Neural cell (in vitro differentiated cells): ENCODE measurements around the gene MACC1.

Source experiments
- EP300 ChIP-seq: fragments of 450-650 bp; conservative IDR thresholded peaks from 2 replicates; pipeline ENCODE4 v1.6.1; 2014; ENCODE audit warnings: antibody characterized with exemption, mild to moderate bottlenecking, moderate library complexity; ENCODE audit not compliant: poor library complexity, severe bottlenecking
- EZH2 ChIP-seq: fragments of 200-600, 300-800 bp; shearing (Covaris generic), sonication (generic); IDR thresholded peaks from 2 replicates; pipeline ENCODE4 v1.6.1; 2014; ENCODE audit warnings: antibody characterized with exemption, low read length, borderline replicate concordance, mild to moderate bottlenecking; ENCODE audit not compliant: insufficient read depth, poor library complexity, severe bottlenecking
- MXI1 ChIP-seq: fragments of 450-650 bp; conservative IDR thresholded peaks from 2 replicates; pipeline ENCODE4 v1.6.1; 2014; ENCODE audit warnings: antibody characterized with exemption, mild to moderate bottlenecking; ENCODE audit not compliant: poor library complexity, severe bottlenecking
- POLR2AphosphoS5 ChIP-seq: IDR thresholded peaks from 2 replicates; pipeline ENCODE4 v1.6.1; 2012
- RAD21 ChIP-seq: fragments of 450-650 bp; conservative IDR thresholded peaks from 2 replicates; pipeline ENCODE4 v1.6.1; 2014; ENCODE audit warnings: antibody characterized with exemption, mild to moderate bottlenecking, moderate library complexity
- SMC3 ChIP-seq: fragments of 450-650 bp; conservative IDR thresholded peaks from 2 replicates; pipeline ENCODE4 v1.6.1; 2014; ENCODE audit warnings: antibody characterized with exemption, mild to moderate bottlenecking, moderate library complexity; ENCODE audit not compliant: poor library complexity
- TF ChIP-seq, protein P1 (sequence below): fragments of 450-650 bp; IDR thresholded peaks from 2 replicates; pipeline ENCODE4 v1.5.1; 2014; ENCODE audit warnings: antibody characterized with exemption, mild to moderate bottlenecking, moderate library complexity; ENCODE audit not compliant: poor library complexity, severe bottlenecking
- TF ChIP-seq, protein P2 (sequence below): IDR thresholded peaks from 2 replicates; pipeline ENCODE4 v1.6.1; 2012; ENCODE audit warnings: borderline replicate concordance

DNA sequence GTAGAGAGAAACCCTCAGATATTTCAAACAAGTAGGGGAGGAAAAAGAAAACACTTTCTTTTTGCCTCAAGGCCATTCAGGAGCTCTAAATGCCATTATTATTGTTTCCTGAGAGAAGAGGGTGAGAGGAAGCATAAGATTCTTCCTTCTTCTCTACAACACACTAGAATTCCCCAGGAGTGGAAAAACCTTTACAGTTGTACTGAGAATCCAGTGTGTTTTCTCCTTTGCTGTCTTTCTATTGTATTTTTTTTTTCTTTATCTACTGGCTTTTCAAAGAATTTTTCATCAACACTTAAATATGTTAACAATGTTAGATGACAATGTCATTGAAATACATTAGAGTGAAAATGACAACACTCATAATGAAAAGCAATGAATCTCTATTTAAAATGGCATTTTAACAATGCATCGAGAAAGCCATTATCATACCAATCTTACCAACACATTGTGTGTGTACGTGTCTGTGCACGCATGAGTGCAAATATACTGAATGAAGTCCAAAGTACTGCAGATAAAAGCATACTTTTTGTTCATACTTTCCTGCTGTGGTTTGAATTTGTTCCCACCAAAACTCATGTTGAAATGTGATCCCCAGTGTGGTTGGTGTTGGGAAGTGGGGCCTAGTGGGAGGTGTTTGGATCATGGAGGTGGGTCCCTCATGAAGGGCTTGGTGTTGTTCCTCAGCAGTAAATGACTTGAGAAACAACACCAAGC lies 24.2 kb upstream of the MACC1 start:
- TF ChIP-seq, protein P1, sequence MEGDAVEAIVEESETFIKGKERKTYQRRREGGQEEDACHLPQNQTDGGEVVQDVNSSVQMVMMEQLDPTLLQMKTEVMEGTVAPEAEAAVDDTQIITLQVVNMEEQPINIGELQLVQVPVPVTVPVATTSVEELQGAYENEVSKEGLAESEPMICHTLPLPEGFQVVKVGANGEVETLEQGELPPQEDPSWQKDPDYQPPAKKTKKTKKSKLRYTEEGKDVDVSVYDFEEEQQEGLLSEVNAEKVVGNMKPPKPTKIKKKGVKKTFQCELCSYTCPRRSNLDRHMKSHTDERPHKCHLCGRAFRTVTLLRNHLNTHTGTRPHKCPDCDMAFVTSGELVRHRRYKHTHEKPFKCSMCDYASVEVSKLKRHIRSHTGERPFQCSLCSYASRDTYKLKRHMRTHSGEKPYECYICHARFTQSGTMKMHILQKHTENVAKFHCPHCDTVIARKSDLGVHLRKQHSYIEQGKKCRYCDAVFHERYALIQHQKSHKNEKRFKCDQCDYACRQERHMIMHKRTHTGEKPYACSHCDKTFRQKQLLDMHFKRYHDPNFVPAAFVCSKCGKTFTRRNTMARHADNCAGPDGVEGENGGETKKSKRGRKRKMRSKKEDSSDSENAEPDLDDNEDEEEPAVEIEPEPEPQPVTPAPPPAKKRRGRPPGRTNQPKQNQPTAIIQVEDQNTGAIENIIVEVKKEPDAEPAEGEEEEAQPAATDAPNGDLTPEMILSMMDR = no peak
- TF ChIP-seq, protein P2, sequence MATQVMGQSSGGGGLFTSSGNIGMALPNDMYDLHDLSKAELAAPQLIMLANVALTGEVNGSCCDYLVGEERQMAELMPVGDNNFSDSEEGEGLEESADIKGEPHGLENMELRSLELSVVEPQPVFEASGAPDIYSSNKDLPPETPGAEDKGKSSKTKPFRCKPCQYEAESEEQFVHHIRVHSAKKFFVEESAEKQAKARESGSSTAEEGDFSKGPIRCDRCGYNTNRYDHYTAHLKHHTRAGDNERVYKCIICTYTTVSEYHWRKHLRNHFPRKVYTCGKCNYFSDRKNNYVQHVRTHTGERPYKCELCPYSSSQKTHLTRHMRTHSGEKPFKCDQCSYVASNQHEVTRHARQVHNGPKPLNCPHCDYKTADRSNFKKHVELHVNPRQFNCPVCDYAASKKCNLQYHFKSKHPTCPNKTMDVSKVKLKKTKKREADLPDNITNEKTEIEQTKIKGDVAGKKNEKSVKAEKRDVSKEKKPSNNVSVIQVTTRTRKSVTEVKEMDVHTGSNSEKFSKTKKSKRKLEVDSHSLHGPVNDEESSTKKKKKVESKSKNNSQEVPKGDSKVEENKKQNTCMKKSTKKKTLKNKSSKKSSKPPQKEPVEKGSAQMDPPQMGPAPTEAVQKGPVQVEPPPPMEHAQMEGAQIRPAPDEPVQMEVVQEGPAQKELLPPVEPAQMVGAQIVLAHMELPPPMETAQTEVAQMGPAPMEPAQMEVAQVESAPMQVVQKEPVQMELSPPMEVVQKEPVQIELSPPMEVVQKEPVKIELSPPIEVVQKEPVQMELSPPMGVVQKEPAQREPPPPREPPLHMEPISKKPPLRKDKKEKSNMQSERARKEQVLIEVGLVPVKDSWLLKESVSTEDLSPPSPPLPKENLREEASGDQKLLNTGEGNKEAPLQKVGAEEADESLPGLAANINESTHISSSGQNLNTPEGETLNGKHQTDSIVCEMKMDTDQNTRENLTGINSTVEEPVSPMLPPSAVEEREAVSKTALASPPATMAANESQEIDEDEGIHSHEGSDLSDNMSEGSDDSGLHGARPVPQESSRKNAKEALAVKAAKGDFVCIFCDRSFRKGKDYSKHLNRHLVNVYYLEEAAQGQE = no peak
- no peak for TF ChIP-seq MXI1
- TF ChIP-seq EZH2 = no peak
- no peak for TF ChIP-seq SMC3
- TF ChIP-seq POLR2AphosphoS5 = no peak
- no peak for TF ChIP-seq EP300
- no peak for TF ChIP-seq RAD21
